ENCODE results near the gene BNC2.

BNC2 gene

DNA sequence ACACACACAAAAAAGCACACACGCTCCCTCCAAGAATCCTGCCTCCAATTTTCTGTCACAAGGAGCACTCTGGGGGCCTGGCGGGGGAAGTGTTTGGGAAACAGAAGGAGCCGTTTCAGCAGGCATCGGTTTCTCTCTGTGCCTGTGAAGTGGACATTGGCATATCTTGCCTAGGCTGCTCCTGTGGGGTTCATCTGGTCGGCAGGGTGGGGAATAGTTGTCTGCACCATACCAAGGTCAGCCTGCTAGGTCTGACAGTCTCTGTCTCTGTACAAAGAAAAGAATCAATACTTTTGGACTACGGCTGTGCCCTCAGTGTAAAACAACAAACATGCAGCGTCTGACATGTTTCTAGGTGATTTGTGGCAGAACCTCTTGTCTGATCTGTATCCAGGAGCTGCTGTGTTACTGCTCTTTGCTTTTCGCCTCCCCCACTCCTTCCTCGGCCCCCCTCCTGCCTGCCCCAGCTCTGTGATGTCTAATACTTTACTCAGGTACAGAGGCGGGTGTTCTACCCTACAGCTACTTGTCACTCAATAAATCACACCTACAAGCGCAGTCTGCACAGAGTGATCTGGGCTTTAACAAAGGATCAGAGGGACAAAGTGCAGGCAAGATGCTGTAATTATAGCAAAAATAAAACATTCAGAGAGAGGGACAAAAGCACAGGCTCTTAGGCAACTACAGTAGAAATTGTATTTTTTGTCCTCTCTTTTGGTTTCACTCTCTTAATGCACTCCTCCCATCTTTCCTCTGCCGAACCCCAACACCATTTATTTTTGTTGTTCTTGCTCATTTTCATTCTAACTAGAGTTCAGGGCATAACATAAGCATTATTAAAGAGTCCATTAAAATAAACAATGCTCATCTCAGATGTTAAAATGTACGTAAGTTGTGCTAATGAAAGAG, 216.7 kb downstream of the BNC2 start:
- no peaks in the 10 kb centered on the region for H3K9me2 ChIP-seq (replicated peaks; ENCODE audit: low read depth, low read length)
- no peaks in the 10 kb centered on the region for H3K4me1 ChIP-seq (ENCODE audit: insufficient read depth, low read length, poor library complexity, severe bottlenecking)
- H3K79me2 ChIP-seq (ENCODE audit: insufficient read depth, low read length): no peaks in the 10 kb centered on the region
- no peaks in the 10 kb centered on the region for H3K36me3 ChIP-seq (ENCODE audit: insufficient read depth, low read length)
- no peaks in the 10 kb centered on the region for H3F3A ChIP-seq (ENCODE audit: low read depth)
- H3K9ac ChIP-seq (ENCODE audit: low read depth, low read length, poor library complexity, severe bottlenecking): no peak overlapping the region
- H3K27me3 ChIP-seq (ENCODE audit: insufficient read depth, low read length, poor library complexity, severe bottlenecking): no peaks in the 10 kb centered on the region
- H2AFZ ChIP-seq (ENCODE audit: low read length): peak overlapping the region; percentile 19; the same call in 1 of the 2 replicates
- TF ChIP-seq EZH2phosphoT487 (IDR thresholded peaks at IDR 0.05; ENCODE audit: borderline replicate concordance): no peak
- TF ChIP-seq, protein P1, sequence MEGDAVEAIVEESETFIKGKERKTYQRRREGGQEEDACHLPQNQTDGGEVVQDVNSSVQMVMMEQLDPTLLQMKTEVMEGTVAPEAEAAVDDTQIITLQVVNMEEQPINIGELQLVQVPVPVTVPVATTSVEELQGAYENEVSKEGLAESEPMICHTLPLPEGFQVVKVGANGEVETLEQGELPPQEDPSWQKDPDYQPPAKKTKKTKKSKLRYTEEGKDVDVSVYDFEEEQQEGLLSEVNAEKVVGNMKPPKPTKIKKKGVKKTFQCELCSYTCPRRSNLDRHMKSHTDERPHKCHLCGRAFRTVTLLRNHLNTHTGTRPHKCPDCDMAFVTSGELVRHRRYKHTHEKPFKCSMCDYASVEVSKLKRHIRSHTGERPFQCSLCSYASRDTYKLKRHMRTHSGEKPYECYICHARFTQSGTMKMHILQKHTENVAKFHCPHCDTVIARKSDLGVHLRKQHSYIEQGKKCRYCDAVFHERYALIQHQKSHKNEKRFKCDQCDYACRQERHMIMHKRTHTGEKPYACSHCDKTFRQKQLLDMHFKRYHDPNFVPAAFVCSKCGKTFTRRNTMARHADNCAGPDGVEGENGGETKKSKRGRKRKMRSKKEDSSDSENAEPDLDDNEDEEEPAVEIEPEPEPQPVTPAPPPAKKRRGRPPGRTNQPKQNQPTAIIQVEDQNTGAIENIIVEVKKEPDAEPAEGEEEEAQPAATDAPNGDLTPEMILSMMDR (conservative IDR thresholded peaks at IDR 0.05; ENCODE audit: low read length): no peak
- H3K4me3 ChIP-seq (ENCODE audit: low read length, poor library complexity, severe bottlenecking): no peak overlapping the region
- no peaks in the 10 kb centered on the region for H4K20me1 ChIP-seq (ENCODE audit: insufficient read depth, low read length, poor library complexity, severe bottlenecking)
- no peaks in the 10 kb centered on the region for H3K9me3 ChIP-seq (ENCODE audit: insufficient read depth, low read depth, low read length)
- H3K4me2 ChIP-seq (ENCODE audit: low read depth, low read length, poor library complexity, severe bottlenecking): no peak overlapping the region

DNA sequence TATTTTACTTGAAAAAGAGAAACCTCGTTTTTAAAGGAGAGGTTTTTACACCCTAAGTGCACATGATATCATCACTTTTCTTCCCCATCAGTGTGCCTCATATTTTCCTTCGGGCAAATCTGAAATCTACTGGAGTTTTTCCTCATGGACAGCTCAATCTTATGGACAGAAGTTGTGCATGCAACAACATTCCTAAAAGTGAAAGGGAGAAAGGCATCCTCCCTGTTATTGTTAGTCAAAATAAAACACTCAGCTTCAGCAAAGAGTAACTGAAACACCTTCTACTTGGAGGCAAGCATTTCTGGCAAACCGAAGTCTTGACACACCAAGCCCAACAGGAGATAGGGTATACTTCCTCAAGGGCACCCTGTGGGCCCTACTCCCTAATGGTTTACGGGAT, 217.9 kb downstream of the BNC2 start:
- H3K9me3 ChIP-seq (ENCODE audit: insufficient read depth, low read depth, low read length): no peaks in the 10 kb centered on the region
- H4K20me1 ChIP-seq (ENCODE audit: insufficient read depth, low read length, poor library complexity, severe bottlenecking): no peaks in the 10 kb centered on the region
- H3K79me2 ChIP-seq (ENCODE audit: insufficient read depth, low read length): no peaks in the 10 kb centered on the region
- no peak overlapping the region for H3K9ac ChIP-seq (ENCODE audit: low read depth, low read length, poor library complexity, severe bottlenecking)
- H3K9me2 ChIP-seq (replicated peaks; ENCODE audit: low read depth, low read length): no peaks in the 10 kb centered on the region
- no peaks in the 10 kb centered on the region for H3K27me3 ChIP-seq (ENCODE audit: insufficient read depth, low read length, poor library complexity, severe bottlenecking)
- no peak overlapping the region for H3K4me3 ChIP-seq (ENCODE audit: low read length, poor library complexity, severe bottlenecking)
- TF ChIP-seq, protein P1 (conservative IDR thresholded peaks at IDR 0.05; ENCODE audit: low read length): no peak
- no peak for TF ChIP-seq EZH2phosphoT487 (IDR thresholded peaks at IDR 0.05; ENCODE audit: borderline replicate concordance)
- H3K4me2 ChIP-seq (ENCODE audit: low read depth, low read length, poor library complexity, severe bottlenecking): no peak overlapping the region
- H3K4me1 ChIP-seq (ENCODE audit: insufficient read depth, low read length, poor library complexity, severe bottlenecking): no peaks in the 10 kb centered on the region
- H2AFZ ChIP-seq (ENCODE audit: low read length): no peak overlapping the region
- H3F3A ChIP-seq (ENCODE audit: low read depth): no peaks in the 10 kb centered on the region
- no peaks in the 10 kb centered on the region for H3K36me3 ChIP-seq (ENCODE audit: insufficient read depth, low read length)

DNA sequence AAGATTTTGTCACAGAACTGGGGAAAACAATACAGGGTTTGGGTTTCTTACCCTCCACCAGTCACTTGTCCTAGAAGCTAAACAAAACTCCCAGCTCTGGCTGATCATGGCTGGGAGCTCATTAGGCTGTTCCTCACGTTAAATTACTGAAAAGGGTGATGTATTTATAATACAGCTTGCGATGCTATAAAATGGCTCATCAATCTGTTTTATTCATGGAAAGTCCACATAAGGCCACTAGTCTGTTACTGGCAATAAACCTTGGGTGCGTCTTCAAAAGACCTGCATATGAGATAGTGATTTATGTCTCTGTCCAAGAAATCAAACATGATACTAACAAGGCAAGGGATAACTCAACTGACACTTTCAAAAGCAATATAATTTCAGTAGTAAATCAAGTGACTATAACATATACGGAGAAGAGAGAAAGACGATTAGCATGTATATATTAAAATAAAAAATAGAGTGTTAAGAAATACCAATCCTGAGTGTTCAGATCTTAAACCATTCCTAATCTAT, 219.0 kb downstream of the BNC2 start:
- no peaks in the 10 kb centered on the region for H3F3A ChIP-seq (ENCODE audit: low read depth)
- H4K20me1 ChIP-seq (ENCODE audit: insufficient read depth, low read length, poor library complexity, severe bottlenecking): no peaks in the 10 kb centered on the region
- no peak overlapping the region for H3K4me2 ChIP-seq (ENCODE audit: low read depth, low read length, poor library complexity, severe bottlenecking)
- H3K27me3 ChIP-seq (ENCODE audit: insufficient read depth, low read length, poor library complexity, severe bottlenecking): no peaks in the 10 kb centered on the region
- no peak overlapping the region for H3K4me3 ChIP-seq (ENCODE audit: low read length, poor library complexity, severe bottlenecking)
- H3K9me3 ChIP-seq (ENCODE audit: insufficient read depth, low read depth, low read length): no peaks in the 10 kb centered on the region
- no peaks in the 10 kb centered on the region for H3K79me2 ChIP-seq (ENCODE audit: insufficient read depth, low read length)
- no peak for TF ChIP-seq EZH2phosphoT487 (IDR thresholded peaks at IDR 0.05; ENCODE audit: borderline replicate concordance)
- TF ChIP-seq, protein P1 (conservative IDR thresholded peaks at IDR 0.05; ENCODE audit: low read length): no peak
- H3K9me2 ChIP-seq (replicated peaks; ENCODE audit: low read depth, low read length): no peaks in the 10 kb centered on the region
- H3K4me1 ChIP-seq (ENCODE audit: insufficient read depth, low read length, poor library complexity, severe bottlenecking): no peaks in the 10 kb centered on the region
- no peaks in the 10 kb centered on the region for H3K36me3 ChIP-seq (ENCODE audit: insufficient read depth, low read length)
- H3K9ac ChIP-seq (ENCODE audit: low read depth, low read length, poor library complexity, severe bottlenecking): no peak overlapping the region
- H2AFZ ChIP-seq (ENCODE audit: low read length): no peak overlapping the region

Data from Loucy (cell line).